ENCODE results near the gene XRCC3. TPM values are rescaled to one million over a fixed set of nuclear protein-coding genes. Genes with fewer than 3 reads are reported as not detected.

Gene XRCC3
- total and polyA plus RNA-seq, 2 of the 8 experiments (the other 6 are each of a cell fraction or from before 2014, with no cell fraction given): 36.9 to 41.8 TPM

DNA sequence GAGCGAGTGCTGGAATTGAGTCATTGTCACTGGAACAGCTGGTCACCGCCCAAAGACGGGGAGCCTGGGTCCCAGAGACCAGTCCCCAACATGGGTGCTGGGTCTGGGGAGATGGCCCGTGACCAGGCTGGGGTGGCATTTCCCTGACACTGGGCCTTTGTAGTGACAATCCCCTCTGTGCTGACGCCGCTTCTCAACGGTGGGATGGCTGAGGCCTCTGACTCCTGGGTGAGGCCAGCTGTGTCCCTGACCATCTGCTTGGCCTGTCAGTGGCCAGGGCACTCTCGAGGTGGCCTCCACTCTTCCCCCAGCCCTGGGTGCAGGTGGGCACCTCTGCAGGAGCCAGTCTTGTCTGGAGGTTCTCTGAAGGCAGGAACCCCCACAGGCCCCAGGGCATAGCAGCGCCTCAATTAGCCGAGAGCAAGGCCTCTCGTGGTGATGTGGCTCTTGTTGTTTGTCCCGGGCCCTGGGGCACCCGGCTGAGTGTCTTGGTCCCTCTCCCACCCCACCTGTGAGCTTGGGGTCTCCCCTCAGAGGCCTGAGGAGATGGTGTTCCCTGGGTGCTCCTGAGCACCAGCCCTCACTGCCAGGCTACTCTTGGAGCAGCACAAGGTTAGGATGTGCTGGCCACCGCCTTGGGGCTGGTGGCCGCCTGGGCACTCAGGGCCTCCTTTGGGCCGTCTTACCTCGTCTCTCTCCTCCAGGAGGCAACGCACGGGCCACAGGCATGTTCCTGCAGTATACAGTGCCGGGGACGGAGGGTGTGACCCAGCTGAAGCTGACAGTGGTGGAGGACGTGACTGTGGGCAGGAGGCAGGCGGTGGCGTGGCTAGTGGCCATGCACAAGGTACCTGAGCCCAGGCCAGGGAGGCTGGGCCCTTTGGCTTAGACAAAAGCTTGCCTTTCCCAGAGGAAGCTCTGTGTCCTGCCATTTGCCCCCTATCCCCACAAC lies 16.9 kb upstream of the XRCC3 start:
- Histone ChIP-seq H2AFZ (ENCODE audit: low read length) (no peak overlapping the region), H3K9me3 (ENCODE audit: insufficient read depth in 2 of 2, low read depth in 1 of 2, low read length in 1 of 2) (no peaks in the 10 kb centered on the region), H3K23ac (ENCODE audit: insufficient read length) (no peak overlapping the region), H3K79me1 (ENCODE audit: low read depth, low read length) (no peaks in the 10 kb centered on the region; the same call in 1 of the 2 replicates), H3K9ac (replicated peaks in 1 of 4; ENCODE audit: extremely low read depth in 1 of 4, low read depth in 3 of 4, low read length in 3 of 4) (no peak overlapping the region), H3K79me2 (ENCODE audit: control insufficient read depth in 1 of 2, insufficient read depth in 2 of 2, low read length in 2 of 2) (no peaks in the 10 kb centered on the region), H3K56ac (replicated peaks; ENCODE audit: insufficient read length, low read depth, low read length) (no peak overlapping the region), H3K4ac (replicated peaks; ENCODE audit: insufficient read length, low read depth, low read length) (no peak overlapping the region), H3K4me1 (replicated peaks in 1 of 4; ENCODE audit: control insufficient read depth in 3 of 4, insufficient read depth in 4 of 4, low read length in 3 of 4) (no peaks in the 10 kb centered on the region; a peak in 1 of 7 replicates), H2BK12ac (ENCODE audit: low read depth, low read length) (no peak overlapping the region), H3K23me2 (ENCODE audit: low read depth, low read length) (no peaks in the 10 kb centered on the region), H4K8ac (ENCODE audit: extremely low read depth, insufficient read depth, low read length) (peak overlapping the region; percentile 11), H2BK20ac (ENCODE audit: low read length) (no peak overlapping the region), H3K27me3 (replicated peaks in 1 of 4; ENCODE audit: control insufficient read depth in 3 of 4, extremely low read depth in 1 of 4, insufficient read depth in 3 of 4, low read length in 3 of 4) (no peaks in the 10 kb centered on the region), H3K4me3 (ENCODE audit: extremely low read depth in 1 of 4, insufficient read depth in 2 of 4, low read depth in 3 of 4, low read length in 4 of 4) (no peak overlapping the region), H3K36me3 (ENCODE audit: control insufficient read depth in 2 of 4, insufficient read depth in 4 of 4, low read length in 3 of 4) (peaks cover 3 to 21% (median 13%) of the 10 kb centered on the region in 4 experiments; a peak in 6 of 8 replicates), H4K5ac (ENCODE audit: insufficient read length, low read depth, low read length) (no peak overlapping the region), H4K20me1 (replicated peaks in 1 of 2; ENCODE audit: control insufficient read depth in 1 of 2, insufficient read depth in 2 of 2, low read length in 2 of 2) (peaks cover 5 to 16% of the 10 kb centered on the region in 2 experiments), H2BK5ac (ENCODE audit: low read depth, low read length) (no peak overlapping the region), H2BK120ac (replicated peaks; ENCODE audit: low read depth, low read length) (no peak overlapping the region), H2BK15ac (ENCODE audit: low read length) (no peak overlapping the region), H2AK5ac (ENCODE audit: low read depth, low read length) (no peak overlapping the region), H3K18ac (ENCODE audit: extremely low read depth, low read length) (no peak overlapping the region), H3K4me2 (ENCODE audit: insufficient read depth in 1 of 2, low read depth in 2 of 2, low read length in 2 of 2) (no peak overlapping the region), H3K14ac (ENCODE audit: insufficient read length) (no peak overlapping the region), H4K91ac (replicated peaks; ENCODE audit: insufficient read length, low read length) (no peak overlapping the region), H3K27ac (ENCODE audit: low read depth, low read length) (no peak overlapping the region)
- POLR2A ChIA-PET (ENCODE audit: partially characterized antibody): interaction anchor here (0.7 to 1.5 kb wide), 2 partner anchors 14 to 29 kb away, joined by 3 to 7 read pairs; no protein-coding TSS in a partner anchor
- WGBS, 2 experiments (ENCODE audit: extremely low coverage in 1 of 2, insufficient coverage in 1 of 2, insufficient read length in 1 of 2, insufficient replicate concordance in 2 of 2, low coverage in 1 of 2, low lambda C conversion rate in 2 of 2, missing lambda C conversion rate in 1 of 2): 96% methylated on average over 20 of the region's 24 CpGs; no CpG with 5 or more reads in 1 of the 2 experiments
- FAIRE-seq (no peak), DNase-seq (ENCODE audit: low read depth in 1 of 2, low spot score in 2 of 2) (no peak)
- CTCF ChIA-PET (ENCODE audit: partially characterized antibody): interaction anchor here (0.6 to 1.2 kb wide), 3 partner anchors 37 to 1200 kb away, joined by 3 to 5 read pairs (median 3); no protein-coding TSS in a partner anchor
- TF ChIP-seq RXRA (IDR thresholded peaks at IDR 0.05; ENCODE audit: insufficient read depth, low read depth, low read length) (no peak), CBX5 (IDR thresholded peaks at IDR 0.05; ENCODE audit: low read depth, low read length) (no peak), CREB1 (IDR thresholded peaks at IDR 0.05) (no peak), CHD2 (IDR thresholded peaks at IDR 0.05; ENCODE audit: low read length) (no peak), CTBP2 (IDR thresholded peaks at IDR 0.05; ENCODE audit: borderline replicate concordance, insufficient read depth, insufficient read length, low read length) (no peak)
- TF ChIP-seq, protein P1, sequence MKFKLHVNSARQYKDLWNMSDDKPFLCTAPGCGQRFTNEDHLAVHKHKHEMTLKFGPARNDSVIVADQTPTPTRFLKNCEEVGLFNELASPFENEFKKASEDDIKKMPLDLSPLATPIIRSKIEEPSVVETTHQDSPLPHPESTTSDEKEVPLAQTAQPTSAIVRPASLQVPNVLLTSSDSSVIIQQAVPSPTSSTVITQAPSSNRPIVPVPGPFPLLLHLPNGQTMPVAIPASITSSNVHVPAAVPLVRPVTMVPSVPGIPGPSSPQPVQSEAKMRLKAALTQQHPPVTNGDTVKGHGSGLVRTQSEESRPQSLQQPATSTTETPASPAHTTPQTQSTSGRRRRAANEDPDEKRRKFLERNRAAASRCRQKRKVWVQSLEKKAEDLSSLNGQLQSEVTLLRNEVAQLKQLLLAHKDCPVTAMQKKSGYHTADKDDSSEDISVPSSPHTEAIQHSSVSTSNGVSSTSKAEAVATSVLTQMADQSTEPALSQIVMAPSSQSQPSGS (IDR thresholded peaks at IDR 0.05; ENCODE audit: low read length): no peak

Data from H1 (cell line).